Pons (tissue), 1 donor: Measurements from ENCODE around the gene S100A7.
A peak's percentile ranks its signal among the peaks of the same experiment; 100 is the strongest.

Experiments
- DNase-seq: peaks from one replicate; pipeline ENCODE4 v3.0.0-alpha.2; 2016; ENCODE audit warnings: low spot score

Gene S100A7

DNA sequence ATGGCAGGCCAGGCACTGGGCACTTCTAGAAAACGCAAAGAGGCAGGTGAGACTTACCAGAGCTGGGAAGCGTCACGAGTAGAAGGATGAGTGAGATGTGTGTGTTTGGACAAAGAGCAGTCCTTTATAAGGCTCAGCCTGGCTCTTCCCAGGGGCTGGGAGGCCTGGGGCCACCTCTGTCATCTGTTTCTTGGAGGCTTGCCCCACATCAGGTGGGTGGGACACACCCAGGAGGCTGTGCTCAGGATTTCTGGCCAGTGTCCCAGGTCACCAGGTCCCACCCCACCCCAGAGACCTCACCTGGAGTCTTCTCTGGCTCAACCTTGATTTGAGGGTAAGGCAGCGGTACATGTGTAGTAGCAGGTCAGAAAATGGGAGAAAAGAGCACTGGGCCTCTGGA lies at the start of gene S100A7:
Gene S100A7, minus strand, starts transcription at position 101 of the 400 bp plus-strand sequence. CDS start 1,638 bp downstream, outside the sequence.
- no peak for DNase-seq

DNA sequence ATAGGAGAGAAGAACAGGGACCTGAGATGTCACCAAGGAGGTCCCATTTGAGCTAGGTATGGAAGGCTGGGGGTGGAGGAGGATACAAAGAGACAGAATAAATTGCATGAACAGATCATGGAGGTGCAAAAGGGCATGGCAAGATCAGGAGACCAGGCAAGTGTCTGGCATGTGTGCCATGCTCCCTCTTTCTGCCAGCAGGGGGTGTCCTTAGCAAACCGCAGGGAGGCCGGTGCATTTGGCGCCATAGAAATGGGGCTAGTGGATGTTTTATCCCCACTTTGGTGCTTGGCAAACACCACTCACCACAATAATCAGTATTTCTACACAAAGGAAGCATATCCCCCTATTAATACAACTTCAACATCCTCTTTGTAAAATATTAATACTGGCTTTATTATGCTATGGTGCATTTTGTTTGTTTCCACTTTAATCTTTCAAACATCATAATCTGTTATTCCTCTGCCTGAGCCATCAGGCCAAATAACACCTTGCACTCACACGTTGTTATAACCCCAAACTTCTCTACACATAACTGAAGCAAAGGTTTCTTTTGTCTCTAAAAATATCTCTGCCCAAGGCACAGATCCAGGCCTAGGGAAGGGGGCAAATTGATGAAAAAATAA lies 49.4 kb upstream of the S100A7 start:
- DNase-seq: no peak

DNA sequence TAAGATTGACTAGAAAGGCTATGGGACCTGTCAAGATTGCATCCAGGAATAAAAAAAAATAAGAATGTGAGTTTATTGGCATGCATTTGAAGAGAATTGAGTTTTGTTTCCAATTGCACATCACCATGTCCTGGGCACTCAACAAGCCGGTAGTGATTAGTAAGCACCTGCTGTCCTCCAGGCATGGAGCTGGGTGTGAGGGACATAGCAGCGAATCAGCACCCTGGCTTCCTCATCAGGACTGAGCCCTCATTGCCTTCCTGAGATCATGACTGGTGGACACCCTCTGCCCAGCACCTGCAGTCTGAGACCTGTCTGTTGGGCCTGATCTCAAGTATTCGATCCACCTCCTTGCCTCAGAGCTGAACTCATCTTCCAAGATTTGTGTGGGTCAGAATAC lies 48.6 kb upstream of the S100A7 start:
- no peak for DNase-seq

DNA sequence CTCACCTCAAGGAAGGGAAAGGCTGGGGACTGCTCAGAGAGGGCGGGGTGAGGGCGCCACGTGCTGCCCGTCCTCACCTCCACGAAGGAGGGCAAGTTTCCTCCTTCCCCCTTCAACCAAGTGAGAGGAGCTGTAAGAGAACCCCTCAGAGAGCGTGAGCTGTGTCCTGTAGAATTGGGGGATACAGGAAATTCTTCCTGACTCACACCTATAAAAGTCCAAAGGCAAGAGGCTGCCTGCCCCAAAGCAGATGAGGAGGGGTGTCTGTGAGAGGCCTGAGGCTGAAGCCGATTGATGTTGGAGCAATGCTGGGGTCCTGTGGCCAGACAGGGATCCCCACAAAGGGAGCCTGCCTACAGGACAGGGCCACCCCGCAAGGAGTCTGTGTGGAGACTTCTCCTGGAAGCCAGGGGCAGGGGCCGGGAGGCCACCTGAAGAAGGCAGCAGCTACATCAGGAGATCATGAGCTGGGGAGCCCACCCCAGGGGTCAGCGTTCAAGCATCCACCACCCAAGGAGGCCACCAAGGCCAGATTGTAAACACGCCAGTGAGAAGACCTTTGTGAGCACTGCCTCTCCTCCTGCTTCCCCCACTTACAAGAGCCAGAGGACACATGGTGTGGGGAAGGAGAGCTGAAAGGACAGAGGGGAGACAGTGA lies 47.6 kb upstream of the S100A7 start:
- no peak for DNase-seq

DNA sequence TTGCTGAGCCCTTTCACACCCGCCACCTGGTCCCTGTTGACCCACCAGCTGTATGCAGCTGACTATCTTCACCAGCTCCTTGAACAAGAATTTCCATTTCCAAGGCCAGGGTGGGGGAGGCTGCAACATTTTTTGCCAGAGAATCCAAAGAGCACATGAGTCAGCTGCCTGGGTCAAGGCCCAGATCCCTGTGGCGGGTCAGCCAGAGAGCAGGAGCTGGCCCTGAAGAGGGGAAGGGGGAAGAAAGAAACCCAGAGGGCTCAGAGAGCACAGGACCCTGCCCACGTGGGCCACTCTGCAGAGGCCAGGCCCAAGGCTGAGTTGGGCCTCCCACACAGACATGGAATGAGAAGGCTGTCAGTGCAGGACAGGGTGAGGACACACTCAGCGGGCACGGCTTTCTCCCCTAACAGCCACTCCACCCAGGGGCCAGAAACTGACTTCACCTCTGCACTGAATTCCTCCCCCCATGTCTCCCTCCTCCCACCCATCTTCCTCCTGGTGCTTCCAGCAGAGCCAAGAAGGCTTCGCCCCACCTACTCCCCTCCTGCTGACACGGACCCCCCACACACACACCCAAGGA lies 46.5 kb upstream of the S100A7 start:
- no peak for DNase-seq

DNA sequence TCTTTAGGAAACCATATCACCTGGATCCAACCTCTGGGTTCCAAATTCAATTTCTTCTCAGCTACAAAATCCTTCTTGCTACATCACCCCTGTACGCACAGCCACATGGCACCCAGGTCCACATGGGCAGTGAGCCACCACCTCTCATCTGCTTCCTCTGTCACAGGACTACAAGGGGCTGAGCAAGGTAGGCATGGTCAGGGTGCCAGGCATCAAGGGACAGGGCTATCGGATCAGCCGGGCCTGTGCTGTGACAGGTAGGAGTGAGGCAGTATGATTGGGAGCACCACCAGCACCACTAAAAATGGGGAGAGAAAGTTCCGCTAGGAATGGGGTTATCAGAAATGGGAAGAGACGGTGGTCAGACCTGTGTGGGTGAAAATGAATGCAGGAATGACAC lies 45.9 kb upstream of the S100A7 start:
- DNase-seq: no peak

DNA sequence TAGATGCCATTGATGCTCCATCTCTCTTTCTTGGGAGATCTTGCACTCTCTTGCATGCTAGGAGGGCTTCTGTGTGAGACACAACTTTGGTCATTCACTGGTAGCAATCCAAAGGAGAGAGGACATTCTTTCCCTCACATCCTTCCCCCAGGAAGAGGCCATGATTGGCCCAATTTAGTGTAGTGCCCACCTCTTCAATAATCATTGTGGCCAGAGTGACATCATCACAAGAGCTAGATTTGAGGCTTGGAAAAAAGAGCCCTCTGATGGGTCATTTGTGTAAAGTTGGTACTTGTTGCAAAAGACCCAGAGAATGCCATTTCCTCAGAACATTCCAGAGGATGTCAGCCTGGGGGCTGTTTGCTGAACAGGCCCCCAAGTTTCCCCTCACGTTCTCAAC lies 45.1 kb upstream of the S100A7 start:
- no peak for DNase-seq

DNA sequence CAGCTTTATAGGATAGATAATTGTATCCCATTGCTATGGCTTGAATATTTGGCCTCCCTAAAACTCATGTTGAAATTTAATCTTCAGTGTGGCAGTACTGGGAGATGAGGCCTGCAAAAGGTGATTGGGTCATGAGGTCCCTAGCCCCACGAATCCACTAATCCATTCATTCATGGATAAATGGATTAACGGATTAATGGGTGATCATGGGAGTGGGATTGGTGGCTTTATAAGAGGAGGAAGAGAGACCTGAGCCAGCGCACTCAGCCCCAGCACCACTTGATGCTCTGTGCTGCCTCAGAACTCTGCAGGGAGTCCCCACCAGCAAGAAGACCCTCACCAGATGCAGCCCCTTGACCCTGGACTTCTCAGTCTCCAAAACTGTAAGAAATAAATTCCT lies 43.3 kb upstream of the S100A7 start:
- no peak for DNase-seq

DNA sequence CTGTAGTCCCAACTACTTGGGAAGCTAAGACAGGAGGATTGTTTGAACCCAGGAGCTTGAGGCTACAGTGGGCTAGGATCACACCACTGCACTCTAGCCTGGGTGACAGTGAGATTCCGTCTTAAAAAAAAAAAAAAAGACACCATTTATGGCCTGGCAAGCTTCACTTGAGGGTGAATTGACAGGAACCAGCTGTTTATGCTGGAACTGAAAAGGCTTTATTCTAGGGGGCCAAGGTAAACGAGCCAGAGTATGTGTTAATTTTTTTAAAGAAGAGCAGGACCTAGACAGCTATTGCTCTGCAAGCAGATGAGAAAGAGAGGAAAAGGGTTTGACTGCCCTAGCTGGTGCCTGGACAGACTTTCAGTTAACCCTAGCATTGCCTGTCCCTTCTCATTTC lies 38.3 kb upstream of the S100A7 start:
- DNase-seq: no peak

DNA sequence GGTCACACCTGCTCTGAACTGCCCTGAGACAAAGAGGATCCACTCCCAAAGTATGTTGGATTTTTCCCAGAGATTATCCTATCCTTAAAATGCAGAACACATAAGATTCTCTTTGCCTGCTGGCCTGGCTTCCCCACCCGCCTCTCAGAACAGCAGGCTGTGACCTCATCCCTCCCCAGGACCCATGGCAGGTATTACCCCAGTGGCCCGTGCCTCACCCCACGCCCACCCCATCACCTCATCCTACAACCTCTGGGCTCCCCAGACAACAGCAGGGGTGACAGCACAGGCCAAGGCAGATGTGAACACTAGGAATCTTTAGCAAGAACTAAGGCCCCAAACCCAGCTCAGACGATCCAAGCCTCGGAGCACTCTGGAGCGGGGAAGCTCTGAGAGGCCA lies 35.1 kb upstream of the S100A7 start:
- no peak for DNase-seq

DNA sequence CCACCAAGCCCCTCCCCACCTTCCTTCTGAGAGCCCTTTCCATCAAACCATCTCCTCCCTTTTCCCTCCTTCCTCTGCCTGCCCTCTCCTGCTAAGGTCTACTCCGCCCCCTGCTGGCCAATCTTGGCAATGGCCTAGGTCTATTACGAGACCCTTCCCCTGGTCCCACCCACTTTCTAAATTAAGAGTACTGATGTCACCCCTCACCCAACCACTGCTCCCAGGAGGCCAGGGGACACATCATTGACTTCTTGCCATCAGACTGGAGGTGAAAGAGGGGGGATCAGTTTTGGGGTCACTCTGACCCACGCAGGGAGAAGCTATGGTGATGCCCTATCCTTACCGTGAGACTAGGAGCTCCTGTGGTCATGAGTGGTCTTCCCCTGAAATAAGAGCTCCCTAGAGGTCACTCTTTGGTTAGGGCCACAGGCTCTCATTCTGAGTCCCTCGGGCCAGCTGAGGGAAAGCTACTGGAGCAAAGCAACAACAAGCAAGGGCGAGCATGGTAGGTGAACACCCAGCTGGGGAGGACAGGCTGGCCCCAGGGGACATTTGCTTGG lies 34.6 kb upstream of the S100A7 start:
- peak; percentile 45 for DNase-seq

DNA sequence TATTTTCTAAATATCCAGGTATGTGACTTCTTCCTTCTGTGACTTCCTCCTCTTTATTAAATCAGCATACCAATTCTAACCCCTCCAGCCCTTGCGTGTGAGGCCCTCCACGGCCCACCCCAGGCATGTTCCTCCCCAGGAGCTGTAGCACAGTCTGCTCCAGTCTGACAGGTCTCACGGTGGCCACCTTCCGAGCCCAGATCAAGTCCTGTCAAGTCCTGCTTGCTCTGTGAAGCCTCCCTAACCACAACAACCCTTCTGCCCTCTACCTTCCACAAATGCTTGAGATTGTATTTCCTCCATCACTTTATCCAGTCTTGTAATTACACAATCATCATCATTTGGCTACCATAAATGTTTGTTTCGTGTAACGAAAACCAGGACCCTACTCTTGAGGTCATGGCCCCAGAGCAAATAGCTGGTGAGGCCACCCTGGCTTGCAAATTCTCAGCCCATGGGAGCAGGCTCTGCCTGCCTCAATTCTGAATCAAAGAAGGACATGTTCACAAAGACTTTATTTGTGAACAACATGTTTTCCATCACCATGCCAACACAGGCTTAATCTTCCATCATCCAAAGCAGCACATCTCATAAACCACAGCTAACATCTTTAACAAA lies 33.0 kb upstream of the S100A7 start:
- DNase-seq: no peak

DNA sequence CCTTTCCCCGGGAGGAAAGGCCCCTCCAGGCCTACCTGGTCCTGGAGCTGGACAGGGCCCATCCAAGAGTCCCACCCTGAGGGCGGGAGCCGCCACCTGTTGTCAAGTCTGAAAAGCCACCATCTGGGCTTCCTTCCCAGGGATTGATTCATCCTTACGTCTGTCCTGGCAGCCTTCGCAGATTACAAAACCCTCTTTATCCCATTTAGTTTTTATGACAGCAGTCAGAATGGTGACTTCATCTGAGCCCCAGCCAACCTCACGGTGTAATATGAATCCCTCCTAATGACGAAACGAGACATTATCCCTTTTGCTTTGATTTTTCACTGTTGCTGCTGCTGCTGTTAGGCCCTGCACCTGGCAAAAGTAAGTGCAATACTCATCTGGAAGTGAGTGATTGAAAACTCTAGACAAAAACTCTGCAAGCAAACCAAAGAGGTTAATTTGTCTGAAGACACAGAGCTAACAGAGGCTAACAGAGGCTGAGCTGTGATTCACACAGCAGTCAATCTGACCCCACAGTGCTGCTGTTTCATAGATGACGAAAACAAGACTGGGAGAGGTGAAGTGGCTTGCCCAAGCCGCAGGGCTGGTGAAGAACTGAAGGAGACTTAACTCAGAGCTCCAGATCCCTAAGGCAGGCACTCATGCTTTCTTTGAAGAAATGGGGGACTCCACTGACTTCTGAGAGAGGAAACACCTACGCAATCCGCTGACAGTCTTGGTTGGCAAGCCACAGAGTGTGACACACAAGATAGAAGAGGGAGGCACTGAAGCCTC lies 30.0 kb upstream of the S100A7 start:
- DNase-seq: peak; percentile 22

DNA sequence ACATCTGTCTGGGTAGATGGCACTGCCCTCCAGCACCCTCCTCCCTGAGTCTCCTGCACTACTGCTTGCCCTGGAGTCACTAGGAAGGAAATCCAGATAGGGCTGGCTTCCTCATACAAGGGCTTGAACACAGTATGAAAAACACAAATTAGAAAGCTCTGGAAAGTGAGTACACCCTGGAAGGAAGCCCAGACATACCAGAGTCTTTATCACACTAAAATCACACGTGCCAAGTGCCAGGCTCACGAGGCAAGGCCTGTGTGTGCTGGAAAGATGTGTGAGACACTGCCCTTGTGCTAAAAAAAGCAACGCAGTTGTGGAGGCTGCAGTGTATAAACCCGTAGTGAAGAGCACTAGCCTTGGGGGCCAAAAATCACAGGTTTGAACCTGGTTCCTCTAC lies 28.3 kb upstream of the S100A7 start:
- DNase-seq: no peak

DNA sequence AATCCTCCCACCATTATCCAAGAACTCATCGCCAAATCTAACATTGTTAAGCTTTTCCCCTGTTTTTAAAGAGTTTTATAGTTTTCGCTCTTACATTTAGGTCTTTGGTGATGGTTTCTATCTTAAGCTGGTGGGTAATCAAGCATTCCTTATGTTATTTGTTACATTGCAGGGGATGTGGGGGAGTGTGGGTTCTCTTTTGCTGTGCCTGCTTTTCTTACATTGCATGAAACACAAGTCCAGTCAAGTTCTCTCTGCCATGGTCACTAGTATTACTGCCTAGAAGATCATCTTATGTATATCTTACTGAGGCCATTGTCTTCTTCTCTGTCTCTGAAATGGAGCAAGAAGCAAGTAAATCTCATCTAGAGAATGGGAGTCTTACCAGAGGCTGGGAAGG lies 27.3 kb upstream of the S100A7 start:
- no peak for DNase-seq

DNA sequence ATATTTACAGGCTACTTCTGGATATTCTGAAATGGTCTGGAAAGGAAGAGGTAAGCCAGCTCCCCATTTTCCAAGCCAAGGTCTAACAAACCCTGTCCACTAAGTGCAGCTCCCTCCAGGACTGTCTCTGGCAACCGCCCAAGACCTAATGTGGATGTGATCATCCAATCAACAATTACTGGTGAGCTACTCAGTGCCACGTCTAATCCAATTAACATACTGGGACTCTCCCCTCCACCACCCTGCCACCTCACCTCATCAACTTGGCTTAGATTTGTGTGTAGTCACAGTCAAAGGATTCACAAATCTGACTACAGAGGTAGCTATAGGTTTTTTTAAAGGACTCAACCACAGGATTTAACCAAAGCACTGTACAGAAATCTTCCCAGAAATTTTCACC lies 25.4 kb upstream of the S100A7 start:
- DNase-seq: no peak

DNA sequence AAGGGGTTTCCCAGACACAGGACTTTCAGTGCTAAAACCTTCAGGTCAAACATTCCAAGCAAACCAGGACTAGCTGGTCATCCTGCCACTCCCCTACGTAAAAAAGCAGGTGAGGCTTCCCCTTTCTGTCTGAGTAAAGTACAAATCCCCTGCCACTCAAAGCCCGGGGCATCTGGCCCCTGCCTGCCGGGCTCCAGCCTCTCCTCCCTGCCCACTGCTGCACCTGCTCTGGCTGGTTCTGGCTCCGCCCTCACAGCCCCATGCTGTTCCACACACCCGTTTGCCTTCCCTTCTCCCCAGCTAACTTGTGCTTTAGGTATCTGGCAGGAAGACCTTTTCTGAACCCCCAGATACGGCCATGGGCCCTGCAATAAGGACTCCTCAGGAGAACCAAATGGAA lies 23.3 kb upstream of the S100A7 start:
- no peak for DNase-seq

DNA sequence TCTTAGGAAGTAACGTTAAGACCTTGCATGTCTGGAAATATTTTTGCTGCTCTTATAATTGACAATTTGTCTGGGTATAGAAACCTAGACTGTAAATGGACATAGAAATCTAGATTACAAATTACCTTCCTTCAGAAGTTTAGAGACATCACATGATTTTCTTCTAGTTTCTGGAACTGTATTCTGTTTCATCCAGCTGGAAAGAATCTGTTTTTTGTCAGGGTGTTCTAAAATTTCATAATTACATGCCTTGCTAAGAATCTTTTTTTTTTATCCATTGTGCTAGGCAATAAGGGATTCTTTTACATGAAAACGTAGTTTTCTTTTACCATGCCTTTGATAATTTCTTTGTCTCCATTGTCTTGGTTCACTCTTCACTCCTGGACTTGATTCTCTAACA lies 20.7 kb upstream of the S100A7 start:
- DNase-seq: no peak

DNA sequence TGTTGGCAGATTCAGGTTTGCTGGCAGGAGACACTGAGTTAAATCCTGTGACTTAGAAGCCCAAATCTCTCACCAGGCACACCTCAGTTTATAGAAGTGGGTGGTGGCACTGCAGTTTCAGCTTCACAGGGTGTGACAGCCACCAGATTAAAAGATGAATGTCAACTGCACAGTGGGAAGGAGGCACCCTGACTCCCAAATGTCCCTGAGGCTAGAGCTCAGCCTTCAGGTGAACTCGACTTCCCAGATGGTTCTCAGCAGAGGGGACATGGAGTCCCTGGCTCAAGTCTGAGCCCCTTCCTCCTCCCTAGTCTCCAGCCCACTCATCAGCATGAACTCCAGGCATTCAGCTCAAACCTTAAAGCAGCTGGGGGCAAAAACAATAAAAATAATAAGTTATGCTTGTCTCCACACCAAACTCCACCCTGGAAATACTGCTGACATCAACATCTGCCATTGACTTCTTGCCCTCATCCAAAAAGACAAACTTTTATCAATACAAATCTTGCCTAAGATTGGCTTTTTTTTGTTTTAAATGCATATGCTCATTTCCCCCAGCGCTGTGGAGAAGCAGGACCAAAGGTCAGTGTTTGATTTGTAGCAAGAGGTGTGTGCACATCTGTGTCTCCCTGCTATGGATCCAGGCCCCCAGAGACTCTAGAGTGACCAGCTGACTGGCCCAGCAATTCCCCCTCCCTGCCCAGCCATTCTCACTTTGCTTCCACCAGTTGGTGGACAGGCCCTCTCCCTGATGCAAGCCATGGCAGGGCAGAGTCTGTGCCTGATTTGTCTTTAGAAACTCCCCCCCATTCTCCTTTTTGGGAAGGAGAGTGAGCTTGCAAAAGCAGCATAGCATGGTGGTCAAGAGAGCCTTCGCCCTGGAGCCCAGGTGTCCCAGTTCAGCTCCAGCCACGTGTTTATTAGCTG lies 18.5 kb upstream of the S100A7 start:
- DNase-seq: no peak

DNA sequence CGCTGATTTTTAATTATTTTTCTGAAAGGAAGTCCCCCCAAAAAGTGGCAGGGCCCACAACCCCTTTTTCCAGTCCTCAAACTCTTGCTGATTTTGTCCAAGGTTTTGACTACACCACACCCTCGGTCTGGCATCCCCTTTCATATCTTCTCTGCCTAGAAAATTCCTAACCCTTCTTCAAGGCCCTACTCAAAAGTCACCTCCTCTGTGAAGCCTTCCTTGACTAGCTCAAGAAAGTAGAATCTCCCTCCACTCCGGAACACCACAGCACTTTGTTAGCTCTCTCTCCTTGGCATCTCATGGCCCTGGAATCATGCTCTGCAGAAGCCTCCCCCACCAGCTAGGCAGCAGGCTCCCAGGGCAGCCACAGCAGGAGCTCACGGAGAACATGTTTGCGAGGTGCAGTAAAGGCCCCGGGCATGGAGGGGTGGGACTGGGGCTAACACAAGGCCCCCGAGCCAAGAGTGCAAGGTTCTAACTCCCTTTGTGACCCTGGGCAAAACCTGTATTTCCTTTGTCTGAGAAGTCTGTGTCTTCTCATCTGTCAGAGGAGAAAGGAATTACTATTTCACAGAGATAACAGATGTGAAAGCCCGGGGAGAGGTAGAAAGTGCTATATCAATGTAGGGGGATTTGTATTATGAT lies 17.7 kb upstream of the S100A7 start:
- DNase-seq: no peak
